ENCODE measurements around the gene ADD3.

The ADD3 gene

DNA sequence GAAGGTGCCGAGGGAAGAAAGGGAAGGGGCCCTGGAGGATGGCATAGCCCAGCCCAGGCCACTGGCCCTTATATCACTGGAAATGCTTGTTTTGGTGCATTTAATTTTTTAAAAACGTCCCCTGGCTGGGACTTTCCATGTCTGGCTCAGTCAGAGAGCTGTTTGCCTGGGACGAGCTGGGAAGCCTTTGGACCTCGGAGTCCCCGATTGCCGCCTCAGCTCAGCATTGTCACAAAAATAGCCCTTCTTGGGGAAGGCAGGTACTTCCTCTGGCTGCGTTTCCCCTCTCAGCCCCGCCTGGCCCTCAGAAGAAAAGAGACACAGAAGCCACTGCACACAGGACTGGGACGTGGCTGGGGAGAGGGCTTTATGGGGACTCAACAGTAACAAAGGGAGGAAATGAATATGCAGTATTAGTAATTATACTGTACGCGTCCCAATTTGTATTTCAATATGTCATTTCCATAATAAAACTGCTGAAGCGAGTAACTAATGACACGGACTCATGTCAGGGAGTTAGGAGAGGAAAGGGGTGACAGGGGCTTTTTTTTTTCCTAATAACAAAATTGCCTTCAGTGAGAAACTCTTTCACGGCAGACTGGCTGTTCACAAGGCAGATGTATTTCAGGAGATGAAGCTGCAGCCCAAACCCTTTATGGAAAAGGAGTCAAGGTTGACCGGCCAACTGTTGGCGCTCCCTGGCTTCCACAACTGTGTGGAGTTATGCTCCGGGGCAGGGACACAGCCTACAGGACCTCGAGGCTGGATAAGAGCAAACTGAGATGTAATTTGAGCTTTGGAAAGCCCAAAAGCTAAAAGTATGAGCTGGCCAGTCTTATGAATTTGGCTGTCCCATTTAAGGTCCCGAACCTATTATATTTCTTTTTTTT lies 168.6 kb downstream of the ADD3 start:
- no peak overlapping the region for H3K4me3 ChIP-seq (replicated peaks in 1 of 2; ENCODE audit: low read depth in 2 of 2, low read length in 2 of 2)
- DNase-seq (ENCODE audit: low read depth in 2 of 2): no peak
- TF ChIP-seq, protein P1, sequence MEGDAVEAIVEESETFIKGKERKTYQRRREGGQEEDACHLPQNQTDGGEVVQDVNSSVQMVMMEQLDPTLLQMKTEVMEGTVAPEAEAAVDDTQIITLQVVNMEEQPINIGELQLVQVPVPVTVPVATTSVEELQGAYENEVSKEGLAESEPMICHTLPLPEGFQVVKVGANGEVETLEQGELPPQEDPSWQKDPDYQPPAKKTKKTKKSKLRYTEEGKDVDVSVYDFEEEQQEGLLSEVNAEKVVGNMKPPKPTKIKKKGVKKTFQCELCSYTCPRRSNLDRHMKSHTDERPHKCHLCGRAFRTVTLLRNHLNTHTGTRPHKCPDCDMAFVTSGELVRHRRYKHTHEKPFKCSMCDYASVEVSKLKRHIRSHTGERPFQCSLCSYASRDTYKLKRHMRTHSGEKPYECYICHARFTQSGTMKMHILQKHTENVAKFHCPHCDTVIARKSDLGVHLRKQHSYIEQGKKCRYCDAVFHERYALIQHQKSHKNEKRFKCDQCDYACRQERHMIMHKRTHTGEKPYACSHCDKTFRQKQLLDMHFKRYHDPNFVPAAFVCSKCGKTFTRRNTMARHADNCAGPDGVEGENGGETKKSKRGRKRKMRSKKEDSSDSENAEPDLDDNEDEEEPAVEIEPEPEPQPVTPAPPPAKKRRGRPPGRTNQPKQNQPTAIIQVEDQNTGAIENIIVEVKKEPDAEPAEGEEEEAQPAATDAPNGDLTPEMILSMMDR (IDR thresholded peaks at IDR 0.05; ENCODE audit: low read depth, low read length): no peak

DNA sequence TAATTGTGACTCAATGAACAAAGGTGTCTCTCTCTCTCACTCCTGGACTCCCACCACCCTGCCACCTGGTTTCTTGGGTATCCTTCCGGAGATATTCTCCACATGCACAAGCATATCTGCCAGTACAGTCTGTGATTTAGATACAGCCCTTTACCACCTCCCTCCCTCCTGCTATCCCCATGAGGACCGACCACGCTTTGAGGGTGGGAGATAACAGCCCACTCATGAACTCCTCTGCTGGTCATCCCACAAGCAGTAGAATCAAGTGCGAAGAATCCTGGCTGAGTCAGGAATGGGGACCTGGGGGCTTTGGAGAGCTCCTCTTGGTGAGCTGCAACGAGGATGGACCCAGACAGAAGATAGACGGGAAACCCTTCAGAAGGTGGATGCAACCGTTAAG lies 171.4 kb downstream of the ADD3 start:
- no peak for DNase-seq (ENCODE audit: low read depth in 2 of 2)
- H3K4me3 ChIP-seq (replicated peaks in 1 of 2; ENCODE audit: low read depth in 2 of 2, low read length in 2 of 2): no peak overlapping the region
- TF ChIP-seq, protein P1 (IDR thresholded peaks at IDR 0.05; ENCODE audit: low read depth, low read length): no peak

DNA sequence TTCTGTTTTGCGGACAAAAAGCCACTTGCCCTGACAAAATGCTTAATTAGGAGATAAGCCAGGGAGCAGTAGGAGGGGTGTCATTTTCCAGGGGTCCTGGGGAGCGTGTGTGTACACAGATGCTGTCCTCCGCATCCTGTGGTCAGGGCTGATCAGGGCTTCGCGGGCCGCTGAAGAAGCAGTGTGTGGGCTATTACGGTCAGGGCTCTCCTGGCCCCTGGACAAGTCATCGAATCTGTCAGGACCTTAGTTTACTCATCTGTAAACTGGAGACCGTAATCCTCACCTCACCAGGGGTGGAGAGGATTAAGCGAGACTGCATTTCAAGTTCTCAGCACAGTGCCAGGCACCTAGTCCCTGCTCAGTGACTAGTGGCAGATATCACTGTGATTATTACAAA lies 173.7 kb downstream of the ADD3 start:
- TF ChIP-seq, protein P1 (IDR thresholded peaks at IDR 0.05; ENCODE audit: low read depth, low read length): no peak
- no peak for DNase-seq (ENCODE audit: low read depth in 2 of 2)
- no peak overlapping the region for H3K4me3 ChIP-seq (replicated peaks in 1 of 2; ENCODE audit: low read depth in 2 of 2, low read length in 2 of 2)

DNA sequence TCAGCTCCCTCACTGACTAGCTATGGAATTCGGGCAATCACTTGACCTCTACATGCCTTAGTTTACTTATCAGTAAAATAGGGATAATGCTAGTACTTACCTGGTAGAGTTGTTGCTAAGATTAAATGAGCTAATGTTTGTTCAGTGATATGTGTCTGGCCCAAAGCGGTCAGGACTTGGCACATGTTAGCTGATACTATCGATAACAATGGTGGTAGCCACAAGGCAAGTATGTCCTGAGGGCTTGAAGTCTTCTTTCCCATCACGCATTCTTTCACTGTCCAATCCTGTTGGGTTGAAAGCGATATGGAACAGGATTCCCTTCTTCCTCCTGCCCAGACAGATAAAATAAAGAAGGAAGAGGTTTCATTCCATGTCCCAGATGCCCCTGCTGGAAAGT lies 174.1 kb downstream of the ADD3 start:
- DNase-seq (ENCODE audit: low read depth in 2 of 2): no peak
- TF ChIP-seq, protein P1 (IDR thresholded peaks at IDR 0.05; ENCODE audit: low read depth, low read length): no peak
- no peak overlapping the region for H3K4me3 ChIP-seq (replicated peaks in 1 of 2; ENCODE audit: low read depth in 2 of 2, low read length in 2 of 2)

DNA sequence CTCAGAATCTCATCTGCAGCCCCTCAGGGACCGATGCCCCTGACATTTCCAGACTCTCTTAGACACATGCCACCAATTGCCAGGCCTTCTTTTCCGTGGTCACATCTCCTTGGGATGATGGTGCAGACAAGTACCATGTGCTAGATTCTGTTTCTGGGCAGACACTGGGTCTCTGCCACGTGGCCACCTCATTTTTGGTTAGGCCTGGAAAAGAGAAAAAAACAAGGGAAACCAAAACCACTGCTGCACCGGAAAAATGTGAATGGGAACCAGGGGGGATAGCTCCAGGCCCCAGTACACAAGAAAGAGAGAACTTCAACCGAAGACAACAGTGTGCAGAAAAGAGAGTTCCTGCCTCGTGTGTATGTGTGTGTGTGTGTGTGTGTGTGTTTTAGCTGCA lies 176.6 kb downstream of the ADD3 start:
- no peak overlapping the region for H3K4me3 ChIP-seq (replicated peaks in 1 of 2; ENCODE audit: low read depth in 2 of 2, low read length in 2 of 2)
- DNase-seq (ENCODE audit: low read depth in 2 of 2): no peak
- TF ChIP-seq, protein P1 (IDR thresholded peaks at IDR 0.05; ENCODE audit: low read depth, low read length): no peak

All from cardiac fibroblast (primary cell).